ENCODE data around the gene MMP21.

DNA sequence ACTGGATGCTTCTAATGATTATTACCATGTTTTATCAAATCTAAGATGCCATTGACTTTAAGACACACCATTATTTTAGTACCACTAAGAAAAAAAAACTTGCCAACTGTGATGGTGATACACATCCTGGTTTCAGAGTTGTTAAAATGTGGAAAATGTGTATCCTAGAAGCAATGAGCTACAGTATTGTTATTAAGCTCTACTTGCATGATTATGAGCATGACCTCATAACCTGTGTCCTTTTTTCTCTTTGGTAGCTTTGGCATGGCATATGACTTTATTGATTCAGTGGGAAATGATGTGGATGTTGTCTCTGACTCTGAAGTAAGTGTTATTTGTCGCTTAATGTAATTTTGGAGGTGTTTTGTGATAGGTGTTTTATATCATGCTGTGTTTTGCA, 52.8 kb downstream of the MMP21 start:
- TF ChIP-seq, protein P1, sequence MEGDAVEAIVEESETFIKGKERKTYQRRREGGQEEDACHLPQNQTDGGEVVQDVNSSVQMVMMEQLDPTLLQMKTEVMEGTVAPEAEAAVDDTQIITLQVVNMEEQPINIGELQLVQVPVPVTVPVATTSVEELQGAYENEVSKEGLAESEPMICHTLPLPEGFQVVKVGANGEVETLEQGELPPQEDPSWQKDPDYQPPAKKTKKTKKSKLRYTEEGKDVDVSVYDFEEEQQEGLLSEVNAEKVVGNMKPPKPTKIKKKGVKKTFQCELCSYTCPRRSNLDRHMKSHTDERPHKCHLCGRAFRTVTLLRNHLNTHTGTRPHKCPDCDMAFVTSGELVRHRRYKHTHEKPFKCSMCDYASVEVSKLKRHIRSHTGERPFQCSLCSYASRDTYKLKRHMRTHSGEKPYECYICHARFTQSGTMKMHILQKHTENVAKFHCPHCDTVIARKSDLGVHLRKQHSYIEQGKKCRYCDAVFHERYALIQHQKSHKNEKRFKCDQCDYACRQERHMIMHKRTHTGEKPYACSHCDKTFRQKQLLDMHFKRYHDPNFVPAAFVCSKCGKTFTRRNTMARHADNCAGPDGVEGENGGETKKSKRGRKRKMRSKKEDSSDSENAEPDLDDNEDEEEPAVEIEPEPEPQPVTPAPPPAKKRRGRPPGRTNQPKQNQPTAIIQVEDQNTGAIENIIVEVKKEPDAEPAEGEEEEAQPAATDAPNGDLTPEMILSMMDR (IDR thresholded peaks at IDR 0.05; ENCODE audit: borderline replicate concordance, extremely low read depth, low read length, poor library complexity, severe bottlenecking): no peak
- TF ChIP-seq EZH2 (IDR thresholded peaks at IDR 0.05; ENCODE audit: borderline replicate concordance, low read depth, low read length, severe bottlenecking): no peak

All from DND-41 (cell line).